AG04449 (cell line): ENCODE results near the gene SLC4A9.
"Not testable (repeated sequence)": the region's sequence is repeated elsewhere in the genome, so short reads cannot be mapped to it uniquely, and the experiment has no call there.

ENCODE experiments used
- CTCF ChIA-PET: fragments of 350-600 bp; formaldehyde crosslinking; extraction: SDS; loops from one replicate; lab custom pipeline; 2021; ENCODE audit warnings: antibody characterized with exemption; lab: Yijun Ruan, JAX
- POLR2A ChIA-PET: fragments of 400-600, 350-600 bp; formaldehyde crosslinking; extraction: SDS; loops from one replicate; lab custom pipeline; 2020; ENCODE audit warnings: antibody characterized with exemption, inconsistent platforms; lab: Yijun Ruan, JAX
- DNase-seq: peaks from one replicate; pipeline ENCODE4 v3.0.0-alpha.2; 2010; ENCODE audit warnings: low read depth, low spot score
- H3K4me3 ChIP-seq: 2 replicates; pipeline ENCODE4 v1.5.1; 2011; ENCODE audit warnings: low read depth, mild to moderate bottlenecking, control low read depth, low read length
- TF ChIP-seq, protein P1 (sequence below): IDR thresholded peaks from one replicate; pipeline ENCODE4 v1.5.1; 2011; ENCODE audit warnings: mild to moderate bottlenecking, moderate library complexity, low read length, control low read depth, inconsistent platforms; ENCODE audit not compliant: insufficient read depth; ENCODE audit errors: missing control alignments

The SLC4A9 gene

GRCh38 chr5:140339636-140340035 lies 20.4 kb upstream of the SLC4A9 start:
- TF ChIP-seq, protein P1, sequence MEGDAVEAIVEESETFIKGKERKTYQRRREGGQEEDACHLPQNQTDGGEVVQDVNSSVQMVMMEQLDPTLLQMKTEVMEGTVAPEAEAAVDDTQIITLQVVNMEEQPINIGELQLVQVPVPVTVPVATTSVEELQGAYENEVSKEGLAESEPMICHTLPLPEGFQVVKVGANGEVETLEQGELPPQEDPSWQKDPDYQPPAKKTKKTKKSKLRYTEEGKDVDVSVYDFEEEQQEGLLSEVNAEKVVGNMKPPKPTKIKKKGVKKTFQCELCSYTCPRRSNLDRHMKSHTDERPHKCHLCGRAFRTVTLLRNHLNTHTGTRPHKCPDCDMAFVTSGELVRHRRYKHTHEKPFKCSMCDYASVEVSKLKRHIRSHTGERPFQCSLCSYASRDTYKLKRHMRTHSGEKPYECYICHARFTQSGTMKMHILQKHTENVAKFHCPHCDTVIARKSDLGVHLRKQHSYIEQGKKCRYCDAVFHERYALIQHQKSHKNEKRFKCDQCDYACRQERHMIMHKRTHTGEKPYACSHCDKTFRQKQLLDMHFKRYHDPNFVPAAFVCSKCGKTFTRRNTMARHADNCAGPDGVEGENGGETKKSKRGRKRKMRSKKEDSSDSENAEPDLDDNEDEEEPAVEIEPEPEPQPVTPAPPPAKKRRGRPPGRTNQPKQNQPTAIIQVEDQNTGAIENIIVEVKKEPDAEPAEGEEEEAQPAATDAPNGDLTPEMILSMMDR, result no peak
- ChIA-PET POLR2A (no interaction called here), CTCF (interaction anchor here (4.1 to 24.4 kb wide), 2 partner anchors 12 to 93 kb away, joined by 28 to 1796 read pairs; no protein-coding TSS in a partner anchor)
- DNase-seq, result no peak
- no peak overlapping the region for H3K4me3 ChIP-seq

- TF ChIP-seq, protein P1, result no peak
- no peak overlapping the region for H3K4me3 ChIP-seq
- CTCF ChIA-PET, result interaction anchor here (1.3 to 24.4 kb wide), 4 partner anchors 9 to 94 kb away, joined by 3 to 1796 read pairs (median 20); no protein-coding TSS in a partner anchor
- no peak for DNase-seq
- POLR2A ChIA-PET, result no interaction called here
These were observed 19.3 kb upstream of the SLC4A9 start for GRCh38 chr5:140340605-140341121.

GRCh38 chr5:140341591-140341990 lies 18.4 kb upstream of the SLC4A9 start:
- CTCF ChIA-PET, result interaction anchor here (1.4 to 24.4 kb wide), 3 partner anchors 8 to 95 kb away, joined by 5 to 1796 read pairs (median 34); no protein-coding TSS in a partner anchor
- POLR2A ChIA-PET, result no interaction called here

DNA sequence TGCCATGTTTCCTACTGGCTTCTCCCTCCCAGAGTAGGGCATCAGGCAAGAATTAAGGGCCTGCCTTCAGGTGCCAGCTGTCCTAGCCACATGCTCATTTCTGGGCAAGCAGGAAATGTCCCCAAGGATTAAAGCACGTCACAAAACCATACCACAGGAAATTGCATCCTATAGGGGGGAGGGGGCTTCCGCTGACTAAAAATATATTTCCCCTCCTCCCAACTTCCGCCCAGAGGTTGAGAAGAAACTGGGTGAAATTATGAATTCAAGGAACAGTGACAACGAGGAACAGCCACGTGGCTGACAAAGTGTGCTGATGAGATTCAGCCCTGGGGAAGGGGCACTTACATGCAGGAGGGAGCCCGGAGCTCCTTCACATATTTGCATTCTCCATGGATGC lies 17.7 kb upstream of the SLC4A9 start:
- ChIA-PET POLR2A (no interaction called here), CTCF (interaction anchor here (2.3 to 24.4 kb wide), 3 partner anchors 10 to 96 kb away, joined by 9 to 1796 read pairs (median 34); no protein-coding TSS in a partner anchor)
- TF ChIP-seq, protein P1, result no peak
- H3K4me3 ChIP-seq, result no peak overlapping the region
- DNase-seq, result no peak

More at GRCh38 chr5:140341591-140341990, 18.4 kb upstream of the SLC4A9 start:
- no peak overlapping the region for H3K4me3 ChIP-seq
- TF ChIP-seq, protein P1, result no peak
- no peak for DNase-seq

GRCh38 chr5:140342896-140343295 lies 17.1 kb upstream of the SLC4A9 start:
- ChIA-PET POLR2A (no interaction called here), CTCF (interaction anchor here (0.7 to 24.4 kb wide), 6 partner anchors 10 to 97 kb away, joined by 3 to 1796 read pairs (median 6); no protein-coding TSS in a partner anchor)
- H3K4me3 ChIP-seq, result no peak overlapping the region
- DNase-seq, result no peak
- TF ChIP-seq, protein P1, result no peak

DNA sequence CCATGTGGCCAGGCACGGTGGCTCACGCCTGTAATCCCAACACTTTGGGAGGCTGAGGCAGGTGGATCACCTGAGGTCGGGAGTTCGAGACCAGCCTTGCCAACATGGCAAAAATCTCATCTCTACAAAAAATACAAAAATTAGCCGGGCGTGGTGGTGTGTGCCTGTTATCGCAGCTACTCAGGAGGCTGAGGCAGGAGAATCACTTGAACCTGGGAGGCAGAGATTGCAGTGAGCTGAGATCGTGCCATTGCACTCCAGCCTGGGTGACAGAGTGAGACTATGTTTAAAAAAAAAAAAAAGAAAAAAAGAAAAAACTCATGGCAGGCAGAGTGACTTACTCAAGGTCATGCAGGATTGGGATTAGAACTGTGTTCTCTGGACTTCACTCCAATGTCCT lies 16.1 kb upstream of the SLC4A9 start:
- H3K4me3 ChIP-seq, DNase-seq: not testable (repeated sequence)
- ChIA-PET POLR2A (interaction anchor here (3.4 kb wide), 1 partner anchor 91 kb away, joined by 29 read pairs; no protein-coding TSS in a partner anchor), CTCF (interaction anchor here (0.8 to 24.4 kb wide), 8 partner anchors 9 to 164 kb away, joined by 3 to 1796 read pairs (median 16); no protein-coding TSS in a partner anchor)
